Measurements from ENCODE around the gene INPP5A. TPM values are rescaled to one million over a fixed set of nuclear protein-coding genes. Genes with fewer than 3 reads are reported as not detected.

Gene INPP5A
- total and polyA plus RNA-seq, 9 of the 15 experiments (the other 6 are each of a cell fraction or from before 2014, with no cell fraction given), result 0.66 to 11.6 (median 7.7) TPM

DNA sequence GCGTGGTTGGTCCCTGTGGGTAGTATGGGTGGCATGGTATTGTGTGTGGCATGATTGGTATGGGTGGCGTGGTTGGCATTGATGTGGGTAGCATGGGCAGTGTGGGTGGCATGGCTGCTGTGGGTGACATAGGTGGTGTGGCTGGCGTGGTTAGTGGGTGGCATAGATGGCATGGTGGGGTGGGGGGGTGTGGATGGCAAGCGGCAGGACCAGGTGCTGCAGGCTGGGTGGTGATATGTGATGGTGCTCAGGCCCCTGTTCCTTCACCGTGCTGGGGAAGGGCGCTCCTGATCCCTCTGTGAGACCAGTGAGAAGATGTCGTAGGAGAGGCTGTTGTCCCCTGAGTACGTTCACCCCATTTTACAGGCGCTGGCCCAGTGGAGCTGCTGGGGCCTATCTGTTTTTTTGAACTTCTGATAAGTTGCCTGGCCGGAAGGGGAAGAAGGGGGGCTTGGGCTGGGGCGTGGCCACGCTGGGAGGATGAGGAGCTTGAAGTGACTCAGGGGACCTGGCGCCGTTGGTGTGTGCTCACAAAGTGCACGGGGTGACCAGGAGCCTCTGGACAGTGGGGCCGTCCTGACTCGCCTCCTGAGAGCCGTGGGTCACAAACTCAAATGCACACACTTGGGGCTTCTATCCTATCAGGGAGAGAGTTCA, 17.5 kb downstream of the INPP5A start (continued):
- TF ChIP-seq, protein P1, sequence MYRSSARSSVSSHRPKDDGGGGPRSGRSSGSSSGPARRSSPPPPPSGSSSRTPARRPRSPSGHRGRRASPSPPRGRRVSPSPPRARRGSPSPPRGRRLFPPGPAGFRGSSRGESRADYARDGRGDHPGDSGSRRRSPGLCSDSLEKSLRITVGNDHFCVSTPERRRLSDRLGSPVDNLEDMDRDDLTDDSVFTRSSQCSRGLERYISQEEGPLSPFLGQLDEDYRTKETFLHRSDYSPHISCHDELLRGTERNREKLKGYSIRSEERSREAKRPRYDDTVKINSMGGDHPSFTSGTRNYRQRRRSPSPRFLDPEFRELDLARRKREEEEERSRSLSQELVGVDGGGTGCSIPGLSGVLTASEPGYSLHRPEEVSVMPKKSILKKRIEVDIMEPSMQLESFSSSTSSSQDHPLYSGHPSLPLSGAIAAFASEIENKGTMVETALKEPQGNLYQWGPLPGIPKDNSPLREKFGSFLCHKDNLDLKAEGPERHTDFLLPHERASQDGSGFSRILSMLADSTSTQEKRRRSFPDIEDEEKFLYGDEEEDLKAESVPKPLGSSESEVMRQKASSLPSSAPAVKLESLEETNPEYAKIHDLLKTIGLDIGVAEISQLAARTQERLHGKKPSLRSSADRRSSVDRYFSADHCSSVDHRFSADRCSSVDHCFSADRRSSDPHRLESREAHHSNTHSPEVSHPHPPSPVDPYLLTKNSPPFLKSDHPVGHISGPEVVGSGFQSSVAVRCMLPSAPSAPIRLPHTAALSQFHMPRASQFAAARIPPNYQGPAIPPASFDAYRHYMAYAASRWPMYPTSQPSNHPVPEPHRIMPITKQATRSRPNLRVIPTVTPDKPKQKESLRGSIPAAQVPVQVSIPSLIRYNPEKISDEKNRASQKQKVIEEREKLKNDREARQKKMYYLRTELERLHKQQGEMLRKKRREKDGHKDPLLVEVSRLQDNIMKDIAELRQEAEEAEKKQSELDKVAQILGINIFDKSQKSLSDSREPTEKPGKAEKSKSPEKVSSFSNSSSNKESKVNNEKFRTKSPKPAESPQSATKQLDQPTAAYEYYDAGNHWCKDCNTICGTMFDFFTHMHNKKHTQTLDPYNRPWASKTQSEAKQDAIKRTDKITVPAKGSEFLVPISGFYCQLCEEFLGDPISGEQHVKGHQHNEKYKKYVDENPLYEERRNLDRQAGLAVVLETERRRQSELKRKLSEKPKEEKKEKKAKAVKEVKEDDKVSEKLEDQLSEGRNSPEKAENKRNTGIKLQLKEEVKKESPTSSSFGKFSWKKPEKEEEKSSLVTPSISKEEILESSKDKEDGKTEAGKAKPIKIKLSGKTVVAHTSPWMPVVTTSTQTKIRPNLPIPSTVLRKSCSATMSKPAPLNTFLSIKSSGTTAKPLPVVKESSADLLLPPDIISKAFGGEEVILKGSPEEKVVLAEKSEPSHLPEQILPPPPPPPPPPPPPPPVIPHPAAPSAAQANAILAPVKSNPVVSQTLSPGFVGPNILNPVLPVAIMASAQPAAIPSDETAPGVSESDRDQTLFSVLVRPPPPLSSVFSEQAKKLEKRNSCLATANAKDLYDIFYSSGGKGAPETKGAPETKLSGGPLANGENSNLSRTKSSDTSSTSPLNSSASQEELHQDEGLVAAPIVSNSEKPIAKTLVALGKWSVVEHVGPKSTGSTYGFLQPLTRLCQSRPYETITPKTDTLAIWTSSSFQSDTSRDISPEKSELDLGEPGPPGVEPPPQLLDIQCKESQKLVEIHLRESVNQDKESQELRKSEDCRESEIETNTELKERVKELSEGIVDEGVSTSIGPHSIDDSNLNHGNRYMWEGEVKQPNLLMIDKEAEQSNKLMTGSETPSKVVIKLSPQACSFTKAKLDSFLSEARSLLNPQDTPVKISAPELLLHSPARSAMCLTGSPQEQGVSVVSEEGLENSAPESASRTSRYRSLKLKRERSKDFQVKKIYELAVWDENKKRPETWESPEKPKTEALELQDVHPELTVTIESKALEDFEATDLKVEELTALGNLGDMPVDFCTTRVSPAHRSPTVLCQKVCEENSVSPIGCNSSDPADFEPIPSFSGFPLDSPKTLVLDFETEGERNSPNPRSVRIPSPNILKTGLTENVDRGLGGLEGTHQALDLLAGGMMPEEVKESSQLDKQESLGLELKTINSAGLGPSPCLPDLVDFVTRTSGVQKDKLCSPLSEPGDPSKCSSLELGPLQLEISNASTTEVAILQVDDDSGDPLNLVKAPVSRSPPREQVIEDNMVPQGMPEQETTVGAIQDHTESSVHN (IDR thresholded peaks at IDR 0.05; ENCODE audit: borderline replicate concordance in 1 of 2, low read depth in 1 of 2), result no peak
- TF ChIP-seq, protein P2, sequence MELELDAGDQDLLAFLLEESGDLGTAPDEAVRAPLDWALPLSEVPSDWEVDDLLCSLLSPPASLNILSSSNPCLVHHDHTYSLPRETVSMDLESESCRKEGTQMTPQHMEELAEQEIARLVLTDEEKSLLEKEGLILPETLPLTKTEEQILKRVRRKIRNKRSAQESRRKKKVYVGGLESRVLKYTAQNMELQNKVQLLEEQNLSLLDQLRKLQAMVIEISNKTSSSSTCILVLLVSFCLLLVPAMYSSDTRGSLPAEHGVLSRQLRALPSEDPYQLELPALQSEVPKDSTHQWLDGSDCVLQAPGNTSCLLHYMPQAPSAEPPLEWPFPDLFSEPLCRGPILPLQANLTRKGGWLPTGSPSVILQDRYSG (tag; conservative IDR thresholded peaks at IDR 0.05; ENCODE audit: low read depth), result no peak
- TF ChIP-seq FOXA3 (CRISPR knock-in tag; conservative IDR thresholded peaks at IDR 0.05 in 1 of 2, IDR thresholded peaks at IDR 0.05 in 1 of 2) (no peak), POLR2AphosphoS2 (IDR thresholded peaks at IDR 0.05; ENCODE audit: low read length) (no peak), SP1 (CRISPR knock-in tag; IDR thresholded peaks at IDR 0.05) (no peak), SMARCA4 (IDR thresholded peaks at IDR 0.05) (peak; percentile 48; the same call in 1 of the 2 replicates), POLR2H (tag; IDR thresholded peaks at IDR 0.05; ENCODE audit: low read depth) (no peak), TAF15 (IDR thresholded peaks at IDR 0.05; ENCODE audit: low read depth, low read length) (no peak), FOSL1 (tag; conservative IDR thresholded peaks at IDR 0.05) (peak; percentile 42; the same call in 1 of the 2 replicates), NRF1 (conservative IDR thresholded peaks at IDR 0.05 in 1 of 2, IDR thresholded peaks at IDR 0.05 in 1 of 2) (peak; percentile 42 to 55; a peak in 3 of 4 replicates), ZNF431 (CRISPR knock-in tag; IDR thresholded peaks at IDR 0.05) (no peak), ZSCAN32 (CRISPR knock-in tag; IDR thresholded peaks at IDR 0.05) (no peak)
- TF ChIP-seq, protein P3, sequence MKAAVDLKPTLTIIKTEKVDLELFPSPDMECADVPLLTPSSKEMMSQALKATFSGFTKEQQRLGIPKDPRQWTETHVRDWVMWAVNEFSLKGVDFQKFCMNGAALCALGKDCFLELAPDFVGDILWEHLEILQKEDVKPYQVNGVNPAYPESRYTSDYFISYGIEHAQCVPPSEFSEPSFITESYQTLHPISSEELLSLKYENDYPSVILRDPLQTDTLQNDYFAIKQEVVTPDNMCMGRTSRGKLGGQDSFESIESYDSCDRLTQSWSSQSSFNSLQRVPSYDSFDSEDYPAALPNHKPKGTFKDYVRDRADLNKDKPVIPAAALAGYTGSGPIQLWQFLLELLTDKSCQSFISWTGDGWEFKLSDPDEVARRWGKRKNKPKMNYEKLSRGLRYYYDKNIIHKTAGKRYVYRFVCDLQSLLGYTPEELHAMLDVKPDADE (conservative IDR thresholded peaks at IDR 0.05; ENCODE audit: control insufficient read depth, low read depth, low read length), result peak; percentile 33; the same call in 1 of the 2 replicates
- TF ChIP-seq, protein P4, sequence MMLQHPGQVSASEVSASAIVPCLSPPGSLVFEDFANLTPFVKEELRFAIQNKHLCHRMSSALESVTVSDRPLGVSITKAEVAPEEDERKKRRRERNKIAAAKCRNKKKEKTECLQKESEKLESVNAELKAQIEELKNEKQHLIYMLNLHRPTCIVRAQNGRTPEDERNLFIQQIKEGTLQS (IDR thresholded peaks at IDR 0.05), result peak; percentile 27; the same call in 1 of the 2 replicates
- TF ChIP-seq, protein P4 (CRISPR knock-in tag; conservative IDR thresholded peaks at IDR 0.05), result no peak

All from K562 (cell line).